Bronchus fibroblast of lung (primary cell): ENCODE measurements around the gene ERBB3. TPM values are rescaled to one million over a fixed set of nuclear protein-coding genes. Genes with fewer than 3 reads are reported as not detected.

ENCODE experiments used
- total RNA-seq: library from RNA; depleted of rRNA; stranded (reverse); fragments of >200 nt; gene quantifications from 2 replicates; pipeline ENCODE4 v1.2.3, GENCODE V29; 2015

The ERBB3 gene
- total RNA-seq, result 0.17 and 0.45 TPM in 2 replicates

DNA sequence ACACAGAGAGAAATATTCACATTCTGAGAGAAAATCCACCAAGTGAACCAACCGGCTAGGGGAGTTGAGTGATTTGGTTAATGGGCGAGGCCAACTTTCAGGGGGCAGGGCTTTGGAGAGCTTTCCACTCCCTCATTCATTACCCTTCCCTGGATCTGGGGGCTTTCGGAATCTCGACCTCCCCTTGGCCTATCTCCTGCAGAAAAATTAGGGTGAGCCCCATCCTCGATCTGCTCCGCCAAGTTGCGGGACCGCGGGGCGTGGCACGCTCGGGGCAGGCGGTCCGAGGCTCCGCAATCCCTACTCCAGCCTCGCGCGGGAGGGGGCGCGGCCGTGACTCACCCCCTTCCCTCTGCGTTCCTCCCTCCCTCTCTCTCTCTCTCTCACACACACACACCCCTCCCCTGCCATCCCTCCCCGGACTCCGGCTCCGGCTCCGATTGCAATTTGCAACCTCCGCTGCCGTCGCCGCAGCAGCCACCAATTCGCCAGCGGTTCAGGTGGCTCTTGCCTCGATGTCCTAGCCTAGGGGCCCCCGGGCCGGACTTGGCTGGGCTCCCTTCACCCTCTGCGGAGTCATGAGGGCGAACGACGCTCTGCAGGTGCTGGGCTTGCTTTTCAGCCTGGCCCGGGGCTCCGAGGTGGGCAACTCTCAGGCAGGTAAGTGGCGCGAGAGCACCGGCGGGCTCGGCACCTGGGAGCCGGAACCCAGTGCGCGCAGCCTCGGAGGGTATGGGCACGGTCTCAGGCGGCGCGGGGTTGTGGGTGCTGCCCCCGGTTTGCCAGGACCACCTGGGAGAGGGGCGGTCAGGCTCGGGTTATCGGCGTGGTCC lies at the start of gene ERBB3:
Gene ERBB3, plus strand, starts transcription at position 443 of the 833 bp plus-strand sequence. Its CDS starts 136 bp downstream, at position 579.

GRCh38 chr12:56041552-56042429 lies 38.2 kb upstream of the ERBB3 start, which contains the start of gene RPS26:
Gene RPS26 (plus strand): TSS chr12:56041918. CDS start chr12:56042167, 249 bp downstream.

DNA sequence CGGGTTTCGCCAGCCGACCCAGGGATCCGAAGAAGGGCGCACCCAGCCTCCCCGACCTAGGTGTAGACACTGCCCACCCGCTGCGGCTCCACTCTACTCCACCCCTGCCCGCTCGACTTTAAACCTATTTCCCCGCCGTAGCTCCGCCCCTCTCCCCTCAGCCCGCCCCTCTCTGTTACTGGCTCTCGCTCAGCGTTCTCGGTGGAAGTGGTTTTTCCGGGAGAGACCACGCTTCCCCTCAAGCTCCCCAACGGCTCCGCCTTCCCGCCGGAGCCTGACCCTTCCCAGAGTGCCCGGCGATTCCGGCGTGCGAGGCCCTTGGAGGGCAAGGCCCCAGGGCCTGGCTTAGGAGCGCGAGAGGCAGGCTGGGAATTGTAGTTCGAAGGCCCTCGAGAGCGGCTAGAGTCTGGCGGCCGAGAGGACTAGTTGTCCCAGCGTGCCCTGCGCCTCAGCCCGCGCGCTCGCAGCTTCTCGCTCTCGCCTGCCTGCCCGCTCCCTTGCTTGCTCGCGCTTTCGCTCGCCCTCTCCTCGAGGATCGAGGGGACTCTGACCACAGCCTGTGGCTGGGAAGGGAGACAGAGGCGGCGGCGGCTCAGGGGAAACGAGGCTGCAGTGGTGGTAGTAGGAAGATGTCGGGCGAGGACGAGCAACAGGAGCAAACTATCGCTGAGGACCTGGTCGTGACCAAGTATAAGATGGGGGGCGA lies 24.3 kb downstream of the ERBB3 start, which contains the start of gene PA2G4:
Gene PA2G4, plus strand, starts transcription at position 451 of the 706 bp plus-strand sequence. Its CDS starts 179 bp downstream, at position 630.

GRCh38 chr12:56116267-56117081 lies 36.5 kb downstream of the ERBB3 start, which contains the start of gene RPL41:
Gene RPL41 (plus strand): TSS chr12:56116633.

DNA sequence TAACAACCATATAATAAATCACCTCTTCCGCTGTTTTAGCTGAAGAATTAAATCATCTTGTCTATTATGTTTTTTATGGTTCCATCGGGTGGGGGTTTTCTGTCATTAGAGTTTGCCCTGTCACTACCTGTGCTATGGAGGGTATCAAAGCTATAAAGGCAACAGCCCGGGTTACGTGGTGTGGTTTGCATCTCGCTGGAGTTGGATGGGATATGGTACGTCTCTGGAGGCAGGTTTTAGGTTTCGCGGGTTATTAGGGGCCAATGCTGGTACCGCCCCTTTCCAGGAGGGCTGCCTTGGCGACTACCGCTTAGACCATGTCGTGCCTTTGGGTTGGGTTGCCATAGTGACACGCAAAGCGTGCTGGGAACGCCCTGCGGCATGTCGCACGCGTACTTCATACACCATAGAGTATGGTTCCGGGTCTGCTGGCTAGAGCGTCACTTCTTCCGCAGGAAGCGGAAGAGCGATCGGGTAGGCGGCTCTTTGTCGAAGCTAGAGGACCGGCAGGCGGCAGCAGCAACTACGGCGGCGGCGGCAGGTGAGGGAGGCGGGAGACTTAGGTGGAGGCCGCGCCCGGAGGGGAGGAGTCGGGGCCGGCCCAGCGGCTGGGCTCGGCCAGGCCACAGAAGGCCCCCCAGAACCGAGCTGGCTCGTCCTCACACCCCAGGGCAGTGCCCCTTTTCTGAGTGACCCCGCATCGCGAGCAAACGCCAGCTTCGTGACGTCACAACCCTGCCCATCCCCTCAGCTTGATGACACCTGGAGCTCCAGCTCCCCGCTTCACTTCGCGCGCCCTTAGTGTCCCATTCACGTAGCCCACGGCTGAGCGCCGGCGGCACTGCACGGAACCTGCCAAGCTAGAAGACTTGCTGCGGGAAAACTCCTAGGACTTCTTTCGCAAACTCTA lies 38.1 kb downstream of the ERBB3 start, which contains the start of gene ZC3H10:
Gene ZC3H10, plus strand, starts transcription at position 489 of the 910 bp plus-strand sequence. CDS start 2,297 bp downstream, outside the sequence.

DNA sequence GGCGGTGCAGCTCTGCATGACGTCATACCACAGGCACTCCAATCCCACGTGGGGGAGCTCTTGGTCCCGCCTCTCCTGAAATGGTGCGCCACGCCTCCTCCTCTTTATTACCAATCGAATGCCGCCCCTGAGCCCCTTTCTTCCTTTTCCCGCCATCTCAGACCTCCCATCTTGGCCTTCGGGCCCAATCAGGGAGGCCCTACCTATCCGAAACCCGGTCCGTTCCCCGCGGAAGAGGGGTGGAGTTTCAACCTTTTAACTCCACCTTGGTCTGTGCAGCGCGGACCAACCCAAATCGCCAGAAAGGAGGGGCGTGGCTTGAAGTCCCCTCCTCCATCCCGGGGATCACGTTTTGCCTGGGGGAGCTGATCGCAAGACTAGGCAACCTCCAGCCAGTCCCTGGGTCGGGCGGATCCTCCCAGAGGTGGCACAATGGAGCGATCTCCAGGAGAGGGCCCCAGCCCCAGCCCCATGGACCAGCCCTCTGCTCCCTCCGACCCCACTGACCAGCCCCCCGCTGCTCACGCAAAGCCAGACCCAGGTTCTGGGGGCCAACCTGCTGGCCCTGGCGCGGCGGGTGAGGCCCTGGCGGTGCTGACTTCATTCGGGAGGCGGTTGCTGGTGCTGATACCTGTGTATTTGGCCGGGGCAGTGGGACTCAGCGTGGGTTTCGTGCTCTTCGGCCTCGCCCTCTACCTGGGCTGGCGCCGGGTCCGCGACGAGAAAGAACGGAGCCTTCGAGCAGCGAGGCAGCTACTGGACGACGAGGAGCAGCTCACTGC lies 48.1 kb downstream of the ERBB3 start, which contains the start of gene ESYT1:
Gene ESYT1, plus strand, starts transcription at position 380 of the 782 bp plus-strand sequence. Its CDS starts 53 bp downstream, at position 433.

DNA sequence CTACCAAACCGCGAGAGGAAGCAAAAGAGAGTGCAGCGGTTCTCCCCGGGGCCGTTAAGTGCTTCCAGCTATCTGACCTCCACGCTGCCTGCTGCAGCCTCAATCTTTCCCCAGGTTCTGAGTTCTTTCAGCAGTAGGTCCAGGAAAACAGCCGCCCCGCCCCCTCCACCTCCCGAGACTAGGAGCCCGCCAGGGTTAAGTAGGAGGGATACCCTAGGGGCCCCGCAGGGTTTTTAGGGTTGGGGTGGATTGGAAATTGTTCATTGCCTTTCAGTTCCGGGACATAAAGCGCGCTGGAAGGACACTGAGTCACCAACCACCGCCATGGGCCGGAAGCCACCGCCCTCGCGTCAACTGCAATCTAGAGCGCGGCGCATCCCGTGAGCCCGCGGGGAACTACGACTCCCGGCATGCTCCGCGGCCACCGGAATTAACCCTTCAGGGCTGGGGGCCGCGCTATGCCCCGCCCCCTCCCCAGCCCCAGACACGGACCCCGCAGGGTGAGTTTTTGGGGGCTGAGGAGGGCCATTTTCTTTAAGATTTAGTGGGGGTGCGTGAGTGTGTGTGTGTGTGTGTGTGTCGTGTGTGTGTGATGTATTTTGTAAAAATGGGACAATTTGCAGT lies 72.3 kb downstream of the ERBB3 start, which contains the start of gene MYL6B:
Gene MYL6B, plus strand, starts transcription at position 456 of the 624 bp plus-strand sequence. CDS start 1,332 bp downstream, outside the sequence.

Other genes starting within 250 kb of the ERBB3 start
- 12.4 and 12.6 TPM in 2 replicates for gene MMP19, start 237.2 kb upstream of the ERBB3 start, total RNA-seq
- gene PYM1, start 152.3 kb upstream of the ERBB3 start, total RNA-seq, result 43.4 and 47.9 TPM in 2 replicates
- 31.1 and 33.3 TPM in 2 replicates for gene DGKA, start 149.0 kb upstream of the ERBB3 start, total RNA-seq
- 0.89 and 1.0 TPM in 2 replicates for gene PMEL, start 114.1 kb upstream of the ERBB3 start, total RNA-seq
- gene CDK2, start 113.3 kb upstream of the ERBB3 start, total RNA-seq, result 55.6 and 57.4 TPM in 2 replicates
- gene RAB5B, start 106.1 kb upstream of the ERBB3 start, total RNA-seq, result 50.9 and 51.9 TPM in 2 replicates
- gene SUOX, start 82.9 kb upstream of the ERBB3 start, total RNA-seq, result 12.4 and 14.6 TPM in 2 replicates
- 1.2 and 4.4 TPM in 2 replicates for gene IKZF4, start 59.1 kb upstream of the ERBB3 start, total RNA-seq
- gene RPS26, start 38.2 kb upstream of the ERBB3 start, total RNA-seq, result 2,167 and 2,638 TPM in 2 replicates
- gene PA2G4, start 24.4 kb downstream of the ERBB3 start, total RNA-seq, result 212 and 232 TPM in 2 replicates
- gene RPL41, start 36.5 kb downstream of the ERBB3 start, total RNA-seq, result 2,695 and 3,059 TPM in 2 replicates
- 3.3 and 4.4 TPM in 2 replicates for gene ZC3H10, start 38.1 kb downstream of the ERBB3 start, total RNA-seq
- gene ESYT1, start 48.1 kb downstream of the ERBB3 start, total RNA-seq, result 249 and 252 TPM in 2 replicates
- 101 and 114 TPM in 2 replicates for gene MYL6B, start 72.4 kb downstream of the ERBB3 start, total RNA-seq
- 2,547 and 2,551 TPM in 2 replicates for gene MYL6, start 78.2 kb downstream of the ERBB3 start, total RNA-seq
- 32.6 and 33.3 TPM in 2 replicates for gene SMARCC2, start 109.3 kb downstream of the ERBB3 start, total RNA-seq
- 56.3 and 58.7 TPM in 2 replicates for gene RNF41, start 141.8 kb downstream of the ERBB3 start, total RNA-seq
- gene NABP2, start 144.2 kb downstream of the ERBB3 start, total RNA-seq, result 53.5 and 63.5 TPM in 2 replicates
- 0.15 TPM in 1 of 2 replicates, not detected in the other for gene SLC39A5, start 149.9 kb downstream of the ERBB3 start, total RNA-seq
- gene ANKRD52, start 178.2 kb downstream of the ERBB3 start, total RNA-seq, result 10.9 and 15.1 TPM in 2 replicates
- gene COQ10A, start 186.8 kb downstream of the ERBB3 start, total RNA-seq, result 7.1 and 7.3 TPM in 2 replicates
- gene CS, start 220.2 kb downstream of the ERBB3 start, total RNA-seq, result 123 and 126 TPM in 2 replicates
- gene CNPY2, start 235.8 kb downstream of the ERBB3 start, total RNA-seq, result 63.4 and 79.1 TPM in 2 replicates